NCI-H526 (cell line): ENCODE results near the gene SLC29A1.
A peak's percentile ranks its signal among the peaks of the same experiment; 100 is the strongest.

Experiments
- DNase-seq, 2 experiments: peaks; one replicate each; lab custom pipeline; 2025; lab: John Stamatoyannopoulos, UW

Gene SLC29A1

DNA sequence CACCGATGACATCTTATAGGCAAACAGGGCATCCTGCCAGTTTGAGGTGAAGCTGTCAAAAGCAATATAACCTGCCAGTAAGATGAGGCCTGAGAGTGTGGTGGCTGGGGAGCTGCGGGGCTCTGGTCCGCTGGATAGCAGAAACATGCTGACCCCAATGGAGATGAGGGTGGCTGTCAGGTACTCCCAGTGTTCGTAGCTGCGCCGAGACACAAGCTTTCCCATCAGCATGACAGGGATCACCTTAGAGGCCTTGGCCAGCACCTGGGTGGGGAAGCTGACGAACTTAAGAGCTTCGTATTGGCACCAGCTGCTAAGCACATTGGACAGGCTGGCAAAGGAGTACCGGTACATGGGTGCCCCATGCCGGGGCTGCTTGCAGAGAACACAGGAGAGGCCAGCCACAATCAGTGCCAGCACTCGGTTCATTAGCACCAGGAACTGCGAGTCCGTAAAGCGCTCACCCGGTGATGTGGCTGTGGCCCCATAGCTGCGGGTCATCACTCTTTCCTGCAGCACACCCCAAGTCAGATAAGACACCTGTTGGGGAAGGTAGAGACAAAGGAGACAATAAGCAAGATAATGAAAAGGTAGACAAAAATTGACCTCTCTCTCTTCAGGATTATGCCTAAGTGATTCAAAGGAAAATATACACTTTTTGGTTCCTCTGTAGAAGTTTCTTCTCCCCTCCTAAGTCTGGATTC lies 31.9 kb downstream of the SLC29A1 start:
- DNase-seq: no peak

DNA sequence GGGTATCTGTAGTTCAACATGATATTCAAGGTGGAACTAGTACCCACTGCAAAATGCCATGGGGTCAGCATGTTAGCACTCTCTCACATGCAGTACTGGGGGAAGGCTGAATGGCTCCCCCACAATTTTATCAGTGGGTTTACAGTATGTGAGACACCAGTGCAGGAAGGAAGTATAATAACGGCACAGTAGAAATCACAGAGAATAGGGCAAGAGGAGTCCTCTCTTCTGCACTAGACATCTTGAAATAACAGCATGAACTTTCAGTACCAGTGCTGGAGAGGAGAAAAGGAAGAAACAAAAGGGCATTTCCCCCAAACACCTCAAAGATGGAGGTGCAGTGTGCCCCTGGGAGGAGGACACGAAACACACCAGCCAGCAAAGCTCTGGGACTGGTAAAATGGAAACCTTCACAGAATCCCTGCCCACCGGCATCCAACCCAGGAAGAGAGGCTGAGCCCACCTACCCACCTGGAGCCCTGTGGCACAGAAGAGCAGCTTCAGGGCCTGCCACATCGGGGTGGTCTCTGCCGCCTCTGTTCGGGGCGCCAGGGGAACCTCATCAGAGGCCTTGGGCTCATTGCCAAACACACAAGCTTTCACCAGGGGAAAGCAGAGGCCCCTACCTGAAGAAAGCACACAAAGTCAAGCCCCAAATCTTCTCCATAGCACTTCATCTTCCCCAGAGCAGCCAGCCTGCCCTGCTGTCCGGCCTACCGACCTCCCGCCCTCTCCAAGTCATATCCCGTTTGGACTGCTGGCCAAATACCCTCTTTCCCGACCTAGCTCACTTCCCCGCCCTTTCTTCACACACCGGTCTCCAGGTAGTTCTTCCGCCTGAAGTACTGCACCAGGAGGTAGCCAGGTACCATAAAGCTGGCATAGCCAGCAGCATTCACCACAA lies 32.7 kb downstream of the SLC29A1 start:
- DNase-seq: peak in 1 of 2 experiments; percentile 63

DNA sequence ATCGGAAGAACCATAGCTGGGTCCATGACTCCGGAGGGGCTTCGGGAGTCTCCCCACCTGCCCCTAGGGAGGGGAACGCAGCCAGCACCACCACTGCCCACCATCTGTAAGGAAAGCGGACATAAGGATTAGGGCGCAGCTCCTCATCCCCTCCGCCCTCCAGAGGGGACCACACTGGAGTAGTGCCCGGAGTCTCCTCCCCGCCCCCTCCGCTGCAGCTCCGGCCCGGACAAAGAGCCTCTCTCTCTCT lies 33.3 kb downstream of the SLC29A1 start:
- no peak for DNase-seq

DNA sequence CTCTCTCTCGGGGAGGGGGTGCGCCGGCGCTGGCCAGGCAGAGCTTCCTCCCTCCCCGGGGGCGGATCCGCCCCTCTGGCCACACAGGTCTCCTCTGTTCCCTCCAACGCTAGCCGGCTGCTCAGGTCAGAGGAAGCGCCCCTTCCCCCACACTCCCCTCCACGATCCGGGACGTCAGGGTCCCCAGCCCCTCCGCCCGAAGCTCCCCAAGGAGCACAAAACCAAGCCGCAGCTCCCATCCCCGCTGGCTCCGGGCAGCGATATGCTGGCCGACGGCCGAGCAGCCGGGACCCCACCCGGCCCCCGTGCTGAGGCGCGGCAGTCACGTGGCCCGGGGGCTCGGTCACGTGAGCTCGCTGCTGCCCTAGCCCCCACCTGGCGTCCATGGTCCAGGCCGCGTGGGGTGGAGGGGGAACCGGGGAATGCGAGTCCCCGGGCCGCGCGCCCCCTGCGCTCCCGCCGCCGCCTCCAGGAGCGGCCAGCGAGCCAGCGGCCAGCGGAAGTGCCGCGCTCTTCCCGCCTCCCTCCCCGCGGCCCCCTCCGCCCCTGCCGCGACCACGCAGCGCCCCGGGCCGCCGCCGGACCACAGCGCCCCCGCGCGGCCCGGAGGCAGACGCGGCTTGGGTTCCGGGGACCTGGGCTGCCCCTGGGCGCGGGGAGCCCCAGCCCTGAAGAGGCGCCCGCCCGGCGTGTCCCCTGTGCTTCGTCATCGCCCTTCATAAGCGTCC lies 33.8 kb downstream of the SLC29A1 start, which contains the start of gene SLC35B2:
SLC35B2 (minus strand) TSS at position 504 of the 728 bp plus-strand sequence; CDS start at position 386, 118 bp downstream.
- peak in 1 of 2 experiments; percentile 88 for DNase-seq

DNA sequence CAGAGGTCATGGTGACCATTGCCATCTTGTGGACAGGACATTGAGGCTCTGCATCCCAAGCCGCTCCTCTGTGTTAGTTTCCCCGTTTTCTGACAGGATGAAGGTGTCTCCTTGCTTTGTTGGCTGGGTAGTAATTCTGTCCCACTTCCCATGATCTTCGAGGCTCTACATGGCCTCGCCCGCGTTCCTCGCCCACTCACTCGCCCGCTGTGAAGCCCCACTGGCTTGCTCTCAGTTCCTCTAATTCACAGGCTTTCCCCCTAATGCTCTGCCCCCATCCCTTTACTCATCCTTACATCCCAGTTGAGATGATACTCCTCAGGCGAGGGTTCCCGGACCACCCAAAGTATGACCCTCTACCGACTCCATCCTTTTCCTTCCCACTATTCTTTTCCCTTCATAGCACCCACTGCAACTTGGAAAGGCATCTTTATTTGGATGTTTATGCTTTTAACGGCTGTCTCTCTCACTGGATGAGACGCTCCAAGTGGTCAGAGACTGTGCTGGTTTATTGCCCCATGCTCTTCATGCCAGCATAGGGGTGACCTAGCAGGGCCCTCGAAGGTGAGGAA lies 34.4 kb downstream of the SLC29A1 start:
- DNase-seq: no peak

DNA sequence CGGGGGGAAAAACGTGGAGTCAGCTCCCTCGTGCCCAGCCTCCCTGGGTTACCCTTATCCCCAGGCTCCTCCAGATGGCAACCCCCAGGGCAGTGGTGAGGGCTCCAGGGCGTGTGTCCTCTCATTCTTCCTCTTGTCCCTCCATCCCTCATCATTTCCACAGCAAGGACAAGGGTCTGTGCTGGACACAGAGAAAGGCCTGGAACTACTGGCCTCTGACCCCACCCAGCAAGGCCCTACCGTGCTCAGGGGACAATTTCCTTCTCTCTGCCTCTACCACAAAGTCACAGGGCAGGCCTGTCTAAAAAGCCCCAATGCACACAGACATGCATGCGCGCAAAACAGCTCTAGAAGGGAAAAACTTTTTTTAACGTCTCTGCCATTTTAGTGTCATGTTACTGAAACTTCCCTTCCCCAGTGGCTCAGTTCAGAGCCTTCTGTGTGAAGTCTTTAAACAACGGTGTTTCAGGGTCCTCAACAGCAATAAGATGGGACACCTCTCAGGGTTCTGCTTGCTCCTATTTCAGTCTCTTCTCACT lies 35.0 kb downstream of the SLC29A1 start:
- no peak for DNase-seq

DNA sequence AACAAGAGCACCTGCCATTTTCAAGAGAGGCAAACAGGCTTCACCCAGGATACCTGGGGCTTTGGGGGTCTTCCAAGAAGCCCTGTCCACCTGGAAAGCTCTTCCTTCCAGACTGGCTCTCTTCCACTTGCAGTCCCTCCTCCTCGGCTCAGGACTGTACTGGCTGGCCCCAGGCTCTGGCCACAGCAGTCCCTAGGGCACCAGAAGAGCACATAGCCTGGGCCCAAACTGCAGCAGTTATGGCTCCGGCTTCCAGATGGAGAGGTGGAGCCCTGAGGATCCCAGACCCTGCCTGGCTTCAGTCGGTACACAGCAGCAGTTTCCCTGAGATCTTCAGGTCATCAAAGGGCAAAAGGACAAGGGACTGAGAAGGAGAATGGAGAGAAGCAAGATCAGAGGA lies 35.5 kb downstream of the SLC29A1 start:
- DNase-seq: no peak

DNA sequence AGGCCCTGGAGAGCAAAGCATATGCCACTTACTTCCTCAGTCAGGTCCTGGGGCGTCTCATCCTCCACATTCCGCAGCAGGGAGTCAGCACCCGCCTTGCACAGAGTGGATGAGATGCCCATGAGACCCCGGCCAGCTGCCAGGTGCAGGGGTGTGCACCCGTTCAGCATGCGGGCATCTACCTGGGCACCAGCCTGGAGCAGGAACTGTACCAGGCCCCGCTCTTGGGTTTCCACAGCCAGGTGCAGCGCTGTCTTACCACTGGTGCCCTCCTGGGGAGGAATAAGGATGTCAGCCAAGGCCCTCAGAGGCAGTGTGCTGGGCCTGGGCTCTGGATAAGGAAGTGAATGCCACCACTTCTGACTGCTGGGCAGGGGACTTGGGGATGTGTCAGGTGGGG lies 36.6 kb downstream of the SLC29A1 start:
- no peak for DNase-seq

DNA sequence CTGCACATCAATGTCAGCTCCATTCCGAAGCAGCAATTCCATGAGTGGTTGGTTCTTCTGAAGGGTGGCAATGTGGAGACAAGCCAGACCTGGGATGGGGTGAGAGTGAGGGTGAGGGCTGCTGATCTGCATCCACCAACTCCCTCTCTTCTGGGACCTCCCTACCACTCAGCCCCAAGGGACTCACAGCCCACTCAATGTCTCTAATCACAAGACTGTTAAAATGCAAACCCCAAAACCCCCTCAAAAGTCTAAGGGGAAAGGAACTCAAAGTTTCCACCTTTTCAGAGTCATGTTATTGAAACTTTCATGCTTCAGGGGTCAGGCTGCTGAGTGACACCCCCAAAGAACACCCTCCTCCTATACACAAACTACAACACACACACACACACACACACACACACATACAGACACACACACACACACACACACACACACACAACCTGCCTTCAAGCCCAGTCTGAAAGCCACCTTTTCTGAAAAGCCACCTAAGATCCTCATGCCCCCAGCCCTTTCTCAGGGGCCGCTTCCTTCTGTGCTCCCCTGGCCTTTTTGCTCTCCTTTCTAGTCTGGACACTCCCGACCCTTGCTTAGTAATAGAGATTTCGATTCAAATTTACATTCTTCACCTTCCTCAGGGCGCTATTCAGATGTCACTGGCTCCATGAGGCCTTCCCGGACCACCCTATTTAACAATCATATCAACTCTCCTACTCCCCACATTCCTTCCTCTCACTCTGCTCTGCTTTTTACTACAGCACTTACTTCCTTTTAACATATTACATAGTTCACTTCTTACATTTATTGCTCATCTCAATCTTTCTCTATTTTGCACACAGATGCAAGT lies 37.3 kb downstream of the SLC29A1 start:
- no peak for DNase-seq

DNA sequence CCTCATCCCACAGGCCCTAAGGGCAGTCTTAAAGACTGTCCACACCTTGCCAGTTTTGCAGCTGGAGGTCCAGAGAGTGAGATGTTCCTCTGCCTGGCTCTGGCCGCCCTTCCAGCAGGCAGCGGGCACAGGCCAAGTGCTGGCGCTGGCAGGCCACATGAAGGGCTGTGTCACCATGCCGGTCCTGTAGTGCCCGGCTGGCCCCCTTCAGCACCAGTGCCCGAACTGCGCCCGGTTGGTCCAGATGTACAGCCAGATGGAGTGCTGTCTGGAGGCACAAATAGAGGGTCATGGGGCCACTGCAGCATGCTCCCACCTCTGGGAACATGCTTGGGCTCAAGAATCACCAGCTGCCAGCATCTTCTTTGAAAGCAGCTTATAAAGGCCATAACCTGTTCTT lies 38.2 kb downstream of the SLC29A1 start:
- DNase-seq: no peak

DNA sequence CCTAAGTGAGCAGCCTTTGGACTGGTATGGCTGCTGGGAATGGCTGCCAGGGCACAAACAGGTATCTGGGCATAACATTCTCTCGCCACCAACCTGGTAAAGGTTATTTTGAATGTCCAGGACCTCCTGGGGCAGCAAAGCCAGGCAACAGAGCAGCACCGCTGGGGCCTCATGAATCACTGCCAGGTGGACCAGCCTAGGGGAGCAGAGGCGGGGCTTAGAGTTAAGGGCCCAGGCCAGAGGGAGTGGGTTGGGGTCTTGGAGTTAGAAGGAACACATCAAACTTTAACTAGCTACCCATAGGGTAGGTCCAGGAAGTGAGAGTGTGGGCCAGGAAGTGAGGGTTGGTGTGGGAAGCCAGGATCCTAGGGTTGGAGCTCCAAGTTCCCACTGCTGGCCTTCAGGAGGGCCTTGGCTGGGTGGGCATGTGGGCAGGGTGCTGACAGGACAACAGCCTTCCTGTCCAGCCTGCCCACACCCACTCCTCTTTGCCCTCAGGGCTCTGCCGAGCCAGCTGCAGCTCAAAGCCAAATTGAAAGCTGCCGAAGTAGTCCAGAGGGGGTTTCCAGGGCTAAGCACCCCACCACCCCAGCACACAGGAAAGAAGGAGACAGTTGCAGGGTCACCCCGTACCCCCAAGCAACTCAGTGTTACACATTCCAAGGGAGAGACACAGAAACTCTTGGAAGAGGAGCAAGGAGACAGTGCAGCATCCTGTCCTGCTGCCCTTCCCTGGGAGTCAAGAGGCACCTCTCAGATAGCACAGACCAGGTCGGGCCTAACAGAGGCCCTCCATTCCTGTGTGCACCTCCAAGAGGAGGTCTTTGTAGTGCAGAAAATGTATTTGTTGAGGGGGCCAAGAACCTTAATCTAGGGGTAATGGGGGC lies 39.3 kb downstream of the SLC29A1 start:
- no peak for DNase-seq

DNA sequence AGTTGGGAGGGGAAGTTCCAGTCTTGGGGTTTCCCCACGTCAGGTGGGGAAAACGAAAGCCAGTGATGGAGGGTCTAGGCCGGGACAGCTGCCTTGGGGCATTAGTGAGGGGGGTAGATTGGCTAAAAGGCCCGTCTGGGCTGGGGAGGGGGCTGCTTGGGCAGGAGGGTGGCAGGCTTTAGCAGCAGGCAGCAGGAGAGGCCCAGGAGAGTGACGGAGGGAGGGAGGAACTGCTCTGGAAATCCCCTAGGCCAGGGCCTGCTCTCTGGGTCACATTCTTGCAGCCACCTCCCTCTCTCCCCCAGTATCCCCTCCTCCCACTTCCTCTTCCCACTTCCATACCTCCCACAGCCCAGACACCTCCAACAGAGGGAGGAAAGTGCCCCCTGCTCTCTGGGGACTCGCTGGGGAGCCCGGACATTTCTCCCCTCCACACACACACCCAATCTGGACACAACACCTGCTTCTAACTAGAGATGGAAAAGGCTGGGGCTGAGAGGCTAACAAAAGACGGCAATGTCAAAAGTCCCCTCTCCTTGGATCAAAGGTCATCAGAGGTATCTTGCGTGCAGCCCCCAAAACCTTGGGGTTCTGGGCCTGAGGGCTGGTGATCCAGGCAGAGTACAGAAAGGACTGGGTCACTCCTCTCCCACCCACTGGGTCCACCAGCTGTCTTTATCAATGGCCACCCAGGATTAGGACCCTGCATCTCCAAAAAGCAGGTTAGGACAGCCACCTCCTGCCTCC lies 40.1 kb downstream of the SLC29A1 start:
- DNase-seq: no peak

DNA sequence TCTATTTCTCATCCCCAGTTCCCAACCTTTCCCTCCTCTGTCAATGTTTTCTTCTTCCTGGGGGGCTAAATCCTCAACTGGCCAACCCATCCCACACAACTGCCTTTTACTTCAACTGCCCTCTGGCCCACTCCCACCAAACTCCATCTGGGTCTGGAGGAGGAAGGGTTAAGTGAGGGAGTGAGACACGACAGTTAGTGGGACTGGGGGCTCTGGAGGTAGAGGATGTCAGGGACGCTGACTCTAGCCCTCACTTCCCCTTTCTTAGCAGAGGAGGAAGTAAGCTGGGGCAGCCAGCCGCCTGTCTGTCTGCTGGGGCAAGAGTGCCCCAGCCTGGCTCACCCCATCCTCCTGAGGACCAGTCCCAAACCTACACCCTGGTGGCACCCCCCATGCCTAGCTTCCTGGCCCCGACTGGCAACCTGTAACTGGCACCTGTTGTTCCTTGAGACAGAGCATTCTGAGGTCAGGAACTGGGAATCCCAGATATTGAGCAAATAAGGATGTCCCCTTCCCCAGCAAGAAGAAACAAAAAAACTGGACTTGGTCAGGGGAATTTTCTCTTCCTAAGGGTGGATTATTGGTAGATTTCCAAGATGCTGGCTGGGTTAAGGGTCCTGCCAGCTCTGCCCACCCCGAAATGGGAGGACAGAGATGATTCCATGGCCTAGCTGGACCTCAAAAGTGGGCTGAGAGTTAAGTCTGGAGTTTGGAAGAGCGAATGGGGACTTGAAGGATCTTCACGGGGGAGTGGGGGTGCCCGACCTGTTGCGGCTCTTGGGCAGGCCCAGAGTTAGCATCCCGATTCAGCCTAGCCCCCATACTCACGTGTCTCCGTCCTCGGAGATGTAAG lies 41.0 kb downstream of the SLC29A1 start:
- no peak for DNase-seq

DNA sequence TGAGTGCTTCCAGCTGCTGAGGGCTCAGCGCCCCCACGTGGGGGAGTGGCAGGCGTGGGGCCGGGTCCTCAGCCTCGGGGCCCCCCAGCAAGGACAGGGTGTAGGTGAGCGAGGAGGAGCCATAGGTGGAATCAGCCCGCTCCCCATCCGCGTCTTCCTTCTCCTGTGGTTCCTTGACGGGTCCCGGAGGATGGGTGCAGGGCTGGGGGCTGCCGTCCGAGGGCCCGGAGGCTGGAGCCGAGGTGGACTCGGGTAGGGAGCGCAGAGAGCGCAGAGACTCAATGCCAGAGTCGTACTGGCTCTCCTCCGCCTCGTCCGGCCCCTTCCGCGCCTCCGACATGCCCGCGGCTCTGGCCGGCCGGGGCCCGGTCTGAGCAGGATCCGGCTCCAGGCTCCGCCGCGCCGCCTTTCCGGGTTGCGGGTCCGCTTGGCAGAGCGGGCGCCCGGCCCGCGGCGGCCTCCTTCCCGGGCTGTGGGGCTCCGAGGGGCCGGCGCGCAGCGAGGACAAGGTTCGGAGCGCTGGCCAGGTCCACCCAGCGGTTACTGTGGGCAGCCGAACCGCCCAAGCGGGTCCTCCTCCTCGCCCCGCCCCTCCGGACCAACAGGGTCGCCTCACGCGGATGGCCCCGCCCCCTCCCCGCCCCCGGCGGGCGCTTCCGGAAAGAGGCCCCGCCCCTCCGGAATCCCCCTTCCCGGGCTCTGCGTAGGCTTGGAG lies 41.8 kb downstream of the SLC29A1 start, which contains the start of gene NFKBIE:
NFKBIE (minus strand) TSS at position 545 of the 715 bp plus-strand sequence; CDS start at position 340, 205 bp downstream.
- peak; percentile 47 to 95 for DNase-seq

DNA sequence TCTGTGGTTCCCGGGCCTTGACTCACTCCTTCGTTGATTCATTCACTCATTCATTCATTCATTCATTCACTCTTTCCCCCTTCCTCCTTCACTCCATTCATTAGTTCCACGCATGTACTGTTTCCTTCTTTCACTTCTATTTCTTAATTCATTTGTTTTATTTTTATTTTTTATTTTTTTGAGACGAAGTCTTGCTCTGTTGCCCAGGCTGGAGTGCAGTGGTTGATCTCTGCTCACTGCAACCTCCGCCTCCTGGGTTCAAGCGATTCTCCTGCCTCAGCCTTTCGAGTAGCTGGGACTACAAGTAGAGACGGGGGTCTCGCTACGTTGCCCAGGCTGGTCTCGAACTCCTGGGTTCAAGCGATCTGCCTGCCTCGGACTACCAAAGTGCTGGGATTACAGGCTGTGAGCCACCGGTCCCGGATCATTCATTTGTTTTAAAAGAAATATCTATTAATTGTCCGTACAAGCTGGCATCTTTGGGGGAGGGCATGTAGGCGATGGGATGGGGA lies 42.4 kb downstream of the SLC29A1 start:
- DNase-seq: no peak

DNA sequence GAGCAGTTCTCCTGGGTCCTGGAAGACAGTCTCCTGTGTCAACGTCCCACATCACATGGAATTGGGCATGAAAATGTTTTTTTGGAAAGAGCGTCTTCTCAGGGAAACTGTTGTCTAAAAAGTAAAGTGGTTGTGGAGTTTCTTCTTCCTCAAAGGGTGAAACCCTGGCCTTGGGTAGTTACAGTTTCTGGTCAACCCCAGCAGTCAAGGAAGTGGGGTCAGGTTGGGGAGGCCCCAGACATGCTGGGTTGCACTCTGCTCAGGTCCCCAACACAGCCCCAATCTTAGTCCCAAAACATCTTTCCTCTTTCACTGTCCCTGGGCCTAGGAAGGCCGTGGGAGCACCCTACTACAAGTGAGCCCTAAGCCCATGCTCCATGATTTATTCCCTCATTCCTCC lies 43.0 kb downstream of the SLC29A1 start:
- no peak for DNase-seq

DNA sequence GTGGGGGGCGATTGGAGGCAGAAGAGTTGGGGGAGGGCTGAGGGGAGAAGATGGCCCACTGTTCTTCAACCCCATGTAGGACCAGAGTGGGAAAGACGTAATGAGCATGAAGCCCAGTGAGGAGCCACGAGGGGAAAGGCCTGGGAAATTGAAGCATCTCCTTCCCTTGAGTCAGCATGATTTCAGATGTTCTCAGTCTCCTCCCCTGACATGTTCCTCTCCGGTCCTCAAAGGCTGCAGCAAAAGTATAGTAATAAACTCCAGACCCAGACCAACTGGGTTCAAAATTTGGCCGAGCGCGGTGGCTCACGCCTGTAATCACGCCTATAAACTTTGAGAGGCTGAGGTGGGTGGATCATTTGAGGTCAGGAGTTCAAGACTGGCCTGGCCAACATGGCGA lies 43.9 kb downstream of the SLC29A1 start:
- DNase-seq: no peak
